KMS-11 (cell line): Measurements from ENCODE around the gene BRSK2.

Experiments
- H2AFZ ChIP-seq: fragments of 200-600 bp; sonication (generic); 2 replicates; pipeline ENCODE4 v1.6.1; 2016; ENCODE audit warnings: antibody characterized with exemption, mixed run types, low read depth
- H3K27ac ChIP-seq: fragments of 200-600 bp; sonication (generic); 2 replicates; pipeline ENCODE4 v1.6.1; 2016; ENCODE audit warnings: mild to moderate bottlenecking, mixed run types
- H3K27me3 ChIP-seq: fragments of 200-600 bp; sonication (generic); 2 replicates; pipeline ENCODE4 v1.6.1; 2017; ENCODE audit warnings: mild to moderate bottlenecking, low read depth, mixed run types, moderate library complexity; ENCODE audit not compliant: insufficient read depth
- H3K36me3 ChIP-seq: fragments of 200-600 bp; sonication (generic); 2 replicates; pipeline ENCODE4 v1.6.1; 2017; ENCODE audit warnings: mild to moderate bottlenecking, mixed run types; ENCODE audit not compliant: insufficient read depth
- H3K4me1 ChIP-seq: fragments of 200-600 bp; sonication (generic); 2 replicates; pipeline ENCODE4 v1.6.1; 2016; ENCODE audit warnings: mild to moderate bottlenecking, low read depth, mixed run types; ENCODE audit not compliant: poor library complexity, severe bottlenecking
- H3K4me2 ChIP-seq: fragments of 200-600 bp; sonication (generic); 2 replicates; pipeline ENCODE4 v1.7.0; 2016; ENCODE audit warnings: mild to moderate bottlenecking, mixed run types
- H3K4me3 ChIP-seq: fragments of 200-600 bp; sonication (generic); IDR thresholded peaks from 2 replicates; pipeline ENCODE4 v1.6.1; 2017; ENCODE audit warnings: low read depth, low read length, mixed read lengths; ENCODE audit not compliant: insufficient read depth
- H3K79me2 ChIP-seq: fragments of 200-600 bp; sonication (generic); 2 replicates; pipeline ENCODE4 v1.6.1; 2016; ENCODE audit warnings: low read depth, mixed run types; ENCODE audit not compliant: insufficient read depth
- H3K9ac ChIP-seq: fragments of 200-600 bp; sonication (generic); 2 replicates; pipeline ENCODE4 v1.6.1; 2016; ENCODE audit warnings: mild to moderate bottlenecking, mixed run types
- H4K20me1 ChIP-seq: fragments of 200-600 bp; sonication (generic); 2 replicates; pipeline ENCODE4 v1.6.1; 2016; ENCODE audit warnings: mild to moderate bottlenecking, mixed run types; ENCODE audit not compliant: insufficient read depth
- CTCF ChIP-seq: fragments of 200-600 bp; sonication (generic); conservative IDR thresholded peaks from 2 replicates; pipeline ENCODE4 v1.6.1; 2017; ENCODE audit warnings: low read depth, mild to moderate bottlenecking, antibody characterized with exemption, low read length, moderate library complexity, mixed read lengths

BRSK2 gene

GRCh38 chr11:1443737-1444136 lies 54.0 kb downstream of the BRSK2 start:
- Histone ChIP-seq H4K20me1 (no peaks in the 10 kb centered on the region), H3K36me3 (no peaks in the 10 kb centered on the region)
- no peak for TF ChIP-seq CTCF

GRCh38 chr11:1444321-1444720 lies 54.6 kb downstream of the BRSK2 start:
- H3K36me3 ChIP-seq: no peaks in the 10 kb centered on the region
- no peak for TF ChIP-seq CTCF
- no peak overlapping the region for H3K27ac ChIP-seq
- no peaks in the 10 kb centered on the region for H4K20me1 ChIP-seq
- no peak overlapping the region for H3K4me3 ChIP-seq
- H2AFZ ChIP-seq: no peak overlapping the region
- H3K4me2 ChIP-seq: no peak overlapping the region
- H3K4me1 ChIP-seq: no peaks in the 10 kb centered on the region
- no peaks in the 10 kb centered on the region for H3K79me2 ChIP-seq
- peaks cover 31% of the 10 kb centered on the region; the same call in 1 of the 2 replicates for H3K27me3 ChIP-seq
- no peak overlapping the region for H3K9ac ChIP-seq

More at GRCh38 chr11:1443737-1444136, 54.0 kb downstream of the BRSK2 start:
- no peak overlapping the region for H3K4me2 ChIP-seq
- peaks cover 27% of the 10 kb centered on the region; the same call in 1 of the 2 replicates for H3K27me3 ChIP-seq
- H3K9ac ChIP-seq: no peak overlapping the region
- H3K4me1 ChIP-seq: no peaks in the 10 kb centered on the region
- no peak overlapping the region for H3K4me3 ChIP-seq
- H3K27ac ChIP-seq: no peak overlapping the region
- H2AFZ ChIP-seq: no peak overlapping the region
- H3K79me2 ChIP-seq: no peaks in the 10 kb centered on the region

GRCh38 chr11:1444823-1445422 lies 55.2 kb downstream of the BRSK2 start:
- Histone ChIP-seq H3K4me1 (no peaks in the 10 kb centered on the region), H3K4me3 (no peak overlapping the region), H4K20me1 (no peaks in the 10 kb centered on the region), H3K36me3 (no peaks in the 10 kb centered on the region), H3K27ac (no peak overlapping the region), H3K27me3 (peaks cover 33% of the 10 kb centered on the region; the same call in 1 of the 2 replicates), H2AFZ (no peak overlapping the region), H3K9ac (no peak overlapping the region), H3K4me2 (no peak overlapping the region), H3K79me2 (no peaks in the 10 kb centered on the region)
- no peak for TF ChIP-seq CTCF

GRCh38 chr11:1445741-1446445 lies 56.2 kb downstream of the BRSK2 start:
- H3K36me3 ChIP-seq: no peaks in the 10 kb centered on the region
- H3K79me2 ChIP-seq: no peaks in the 10 kb centered on the region
- no peak overlapping the region for H3K27ac ChIP-seq
- H3K4me3 ChIP-seq: no peak overlapping the region
- no peak for TF ChIP-seq CTCF
- H3K27me3 ChIP-seq: peaks cover 36% of the 10 kb centered on the region; the same call in 1 of the 2 replicates
- H4K20me1 ChIP-seq: no peaks in the 10 kb centered on the region
- H3K4me2 ChIP-seq: no peak overlapping the region
- no peak overlapping the region for H2AFZ ChIP-seq
- no peak overlapping the region for H3K9ac ChIP-seq
- no peaks in the 10 kb centered on the region for H3K4me1 ChIP-seq
